RPMI7951 (cell line): ENCODE data around the gene FBL. TPM values are rescaled to one million over a fixed set of nuclear protein-coding genes. Genes with fewer than 3 reads are reported as not detected.
"Not testable (repeated sequence)": the region's sequence is repeated elsewhere in the genome, so short reads cannot be mapped to it uniquely, and the experiment has no call there.

Experiments used
- DNase-seq: peaks from one replicate; pipeline ENCODE4 v3.0.0-alpha.2; 2012; ENCODE audit warnings: low read depth
- total RNA-seq: library from RNA; depleted of rRNA; stranded (reverse); fragments of >200 nt; shearing (Covaris generic); gene quantifications from 2 replicates; pipeline ENCODE4 v1.2.3, GENCODE V29; 2014

The FBL gene
- total RNA-seq, 1 experiment from 2014 or later = 165 TPM

- DNase-seq = not testable (repeated sequence)
Observed at GRCh38 chr19:39876486-39876885, 30.3 kb upstream of the FBL start.

- peak; percentile 21 for DNase-seq
Observed at GRCh38 chr19:39875401-39875864, 29.3 kb upstream of the FBL start.

DNA sequence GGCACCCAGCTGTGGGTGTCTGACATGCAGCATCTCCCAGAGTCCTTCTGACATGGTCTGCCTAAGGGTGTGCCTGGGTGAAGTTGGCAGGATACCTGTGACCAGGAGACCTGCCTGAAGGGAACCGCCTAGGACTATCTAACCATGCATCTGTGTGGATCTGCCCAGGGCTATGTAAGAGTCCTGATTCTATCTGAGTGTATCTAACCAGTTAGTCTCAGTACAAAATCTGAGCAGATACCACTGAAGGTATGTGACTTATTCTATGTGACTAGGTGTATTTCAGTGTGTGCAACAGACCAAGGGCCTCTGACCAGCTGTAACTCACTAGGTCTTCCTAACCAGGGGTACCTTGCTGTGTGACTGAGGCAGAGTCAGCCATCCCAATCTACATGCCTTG is 28.2 kb upstream of the FBL start:
- DNase-seq = no peak

DNA sequence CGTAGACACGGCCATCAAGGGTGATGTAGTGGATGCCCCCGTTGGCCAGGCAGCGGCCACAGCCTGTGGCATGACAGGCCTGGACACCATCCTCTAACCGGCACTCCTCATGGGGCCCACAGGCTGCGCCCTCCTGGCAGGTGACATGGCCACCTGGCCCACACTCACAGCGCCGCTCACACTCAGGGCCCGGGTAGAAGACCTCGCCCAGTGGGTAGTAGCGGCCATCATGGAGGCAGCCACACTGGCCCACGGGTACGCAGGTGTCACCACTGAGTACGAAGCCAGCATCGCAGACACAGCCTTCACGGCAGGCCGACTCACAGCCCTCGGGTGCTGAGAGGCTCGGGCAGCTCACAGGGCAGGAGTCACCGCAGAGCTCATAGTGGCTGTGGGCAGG is 27.2 kb upstream of the FBL start:
- no peak for DNase-seq

DNA sequence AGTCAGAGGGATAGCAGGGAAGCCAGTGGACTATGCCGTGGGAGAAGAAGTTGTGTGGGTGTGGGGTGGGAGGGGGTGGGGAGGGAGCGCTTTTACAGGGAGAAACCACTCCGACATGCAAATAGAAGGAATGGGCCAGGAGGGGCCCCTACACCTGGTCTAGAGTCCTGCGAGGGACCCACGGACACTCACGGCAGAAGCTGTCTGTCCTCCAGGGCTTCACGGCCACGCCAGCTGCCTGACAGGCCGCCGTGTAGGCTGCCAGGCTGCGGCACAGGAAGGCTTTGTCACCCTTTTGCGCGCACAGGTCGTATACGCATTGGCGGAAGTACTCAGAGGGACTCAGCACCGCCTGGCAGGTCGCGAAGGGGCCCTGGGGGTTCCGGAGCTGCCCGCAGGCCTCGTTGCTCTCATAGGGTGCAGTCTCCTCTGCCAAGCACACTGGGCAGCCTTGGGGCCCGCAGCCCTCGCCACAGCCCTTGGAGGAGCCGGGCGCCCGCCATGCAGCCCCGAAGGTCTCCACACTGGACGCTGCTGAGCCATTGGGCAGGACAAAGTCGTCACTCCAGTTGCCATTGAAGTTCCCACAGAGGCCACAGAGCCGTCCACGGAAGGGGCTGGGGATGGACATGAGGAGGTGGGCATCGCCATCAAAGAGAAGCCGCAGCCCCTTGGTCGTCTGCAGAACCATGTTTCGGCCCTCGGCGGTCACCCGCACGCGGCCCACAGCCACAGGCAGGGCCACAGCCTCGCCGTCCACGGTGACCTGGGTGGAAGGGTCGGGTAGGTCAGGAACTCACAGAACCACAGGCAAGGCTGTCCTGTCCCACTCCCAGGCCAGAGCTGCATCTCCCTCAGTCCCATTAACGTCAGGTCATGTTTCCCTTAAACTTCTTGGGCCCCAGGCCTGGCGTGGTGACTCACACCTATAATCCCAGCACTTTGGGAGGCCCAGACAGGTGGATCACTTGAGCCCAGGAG is 26.0 kb upstream of the FBL start:
- no peak for DNase-seq

- no peak for DNase-seq
Observed at GRCh38 chr19:39871362-39871761, 25.2 kb upstream of the FBL start.

- DNase-seq = no peak
Observed at GRCh38 chr19:39870171-39870971, 24.2 kb upstream of the FBL start.

DNA sequence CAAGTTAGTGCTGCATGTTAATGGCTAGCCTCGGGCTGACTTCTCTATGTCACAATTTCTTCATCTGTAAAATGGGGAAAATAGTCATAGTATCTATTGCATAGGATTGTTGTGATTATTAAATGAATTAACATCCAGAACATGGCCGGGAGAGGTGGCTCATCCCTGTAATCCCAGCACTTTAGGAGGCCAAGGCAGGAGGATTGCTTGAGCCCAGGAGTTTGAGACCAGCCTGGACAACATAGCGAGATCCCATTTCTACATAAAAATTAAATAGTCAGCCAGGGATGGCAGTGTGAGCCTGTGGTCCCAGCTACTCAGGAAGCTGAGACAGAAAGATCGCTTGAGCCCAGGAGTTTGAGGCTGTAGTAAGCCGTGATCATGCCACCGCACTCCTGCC is 21.8 kb upstream of the FBL start:
- DNase-seq = no peak

GRCh38 chr19:39867133-39867532 is 21.0 kb upstream of the FBL start:
- no peak for DNase-seq

DNA sequence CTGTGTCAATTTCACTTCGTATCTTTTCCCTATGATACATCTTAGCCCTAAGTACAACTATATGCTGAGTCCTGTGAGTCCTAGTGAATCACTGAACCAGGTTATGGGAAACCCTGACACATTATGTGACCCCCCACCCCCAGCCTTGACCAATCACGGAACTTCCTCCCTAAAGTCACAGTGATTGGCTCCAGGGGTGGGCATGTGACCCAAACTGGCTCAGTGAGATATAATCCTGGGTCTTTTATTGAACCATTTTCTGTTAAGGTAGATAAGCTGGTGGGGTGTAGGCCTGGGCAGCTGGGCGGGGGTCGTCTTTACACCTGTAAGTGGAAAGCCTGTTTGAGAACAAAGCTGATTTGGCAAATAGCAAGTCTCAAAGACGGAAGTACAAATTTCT is 19.8 kb upstream of the FBL start:
- DNase-seq = no peak

- no peak for DNase-seq
Observed at GRCh38 chr19:39865186-39865585, 19.0 kb upstream of the FBL start.

- no peak for DNase-seq
Observed at GRCh38 chr19:39864118-39864517, 17.9 kb upstream of the FBL start.

DNA sequence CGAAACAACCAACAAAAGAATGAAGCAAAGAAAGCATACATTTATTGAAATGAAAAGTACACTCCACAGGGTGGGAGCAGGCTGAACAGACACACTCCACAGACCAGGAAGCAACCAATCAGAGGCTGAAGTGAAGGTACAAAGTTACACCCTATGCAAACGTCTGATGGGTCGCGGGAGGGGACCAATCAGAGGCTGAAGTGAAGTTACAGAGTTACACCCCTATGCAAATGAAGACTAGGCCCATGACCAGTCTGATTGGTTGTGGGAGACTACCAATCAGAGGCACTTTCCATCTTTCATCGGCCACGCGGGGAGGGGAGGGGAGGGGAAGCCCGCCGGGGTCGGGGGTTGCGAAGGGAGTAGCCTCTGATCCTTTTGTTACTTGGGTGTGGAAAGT is 12.4 kb upstream of the FBL start:
- DNase-seq = no peak

- DNase-seq = no peak
Observed at GRCh38 chr19:39852882-39853281, 6.7 kb upstream of the FBL start.

- DNase-seq = no peak
Observed at GRCh38 chr19:39850892-39851291, 4.7 kb upstream of the FBL start.

DNA sequence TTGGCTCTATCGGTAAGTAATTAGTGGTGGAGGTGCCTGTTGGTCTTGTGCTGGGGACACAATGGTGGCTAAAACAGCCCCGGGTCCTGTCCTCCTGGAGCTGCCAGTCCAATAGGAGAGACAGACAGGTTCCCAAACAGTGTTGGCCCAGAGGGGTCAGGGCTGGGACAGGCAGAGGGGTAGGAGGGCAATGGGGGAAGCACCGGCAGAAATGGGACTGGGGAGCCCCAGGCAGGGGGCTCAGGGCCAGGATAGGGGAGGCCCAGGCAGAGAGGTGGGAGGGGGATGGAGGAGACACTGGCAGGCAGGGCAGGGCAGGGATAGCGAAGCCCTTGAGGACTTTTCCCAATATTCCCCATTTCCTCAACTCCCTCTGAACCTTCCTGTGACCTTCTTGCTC is 2.2 kb upstream of the FBL start:
- DNase-seq = no peak

DNA sequence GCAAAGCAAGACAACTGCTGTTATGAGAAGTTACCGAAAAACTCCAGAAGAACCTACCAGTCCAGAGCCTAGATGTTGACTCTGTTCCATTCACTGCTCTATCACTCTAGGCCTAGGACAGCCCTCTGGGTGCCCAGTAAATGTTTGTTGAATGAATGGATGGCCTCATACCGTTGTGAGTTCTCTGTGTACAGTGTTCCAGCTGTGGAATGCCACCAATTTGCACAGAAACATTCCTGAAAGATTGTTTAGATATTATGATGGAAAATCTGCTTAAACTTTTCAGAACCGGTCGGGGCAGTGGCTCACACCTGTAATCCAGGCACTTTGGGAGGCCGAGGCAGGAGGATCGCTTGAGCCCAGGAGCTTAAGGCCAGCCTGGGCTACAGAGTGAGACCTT is 1.3 kb upstream of the FBL start:
- no peak for DNase-seq

- no peak for DNase-seq
Observed at GRCh38 chr19:39846678-39847486, 703 bp upstream of the FBL start.

DNA sequence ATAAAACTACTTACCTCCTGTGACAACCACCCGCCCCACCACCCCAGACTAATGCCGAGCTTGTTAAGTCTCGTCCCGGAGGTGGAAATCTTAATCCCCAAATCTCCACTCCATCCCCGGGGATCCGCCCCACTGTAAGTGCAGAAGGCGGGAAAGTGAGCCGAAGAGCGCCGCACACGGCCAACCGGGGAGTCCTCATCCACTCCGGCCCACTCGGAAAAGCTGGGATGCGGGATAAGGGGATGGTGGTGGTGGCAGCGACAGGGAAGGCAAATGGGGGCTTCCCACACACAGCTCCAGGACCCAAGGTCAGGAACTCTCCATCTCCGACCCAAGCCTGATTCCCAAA is 621 bp downstream of the FBL start:
- peak; percentile 38 for DNase-seq

DNA sequence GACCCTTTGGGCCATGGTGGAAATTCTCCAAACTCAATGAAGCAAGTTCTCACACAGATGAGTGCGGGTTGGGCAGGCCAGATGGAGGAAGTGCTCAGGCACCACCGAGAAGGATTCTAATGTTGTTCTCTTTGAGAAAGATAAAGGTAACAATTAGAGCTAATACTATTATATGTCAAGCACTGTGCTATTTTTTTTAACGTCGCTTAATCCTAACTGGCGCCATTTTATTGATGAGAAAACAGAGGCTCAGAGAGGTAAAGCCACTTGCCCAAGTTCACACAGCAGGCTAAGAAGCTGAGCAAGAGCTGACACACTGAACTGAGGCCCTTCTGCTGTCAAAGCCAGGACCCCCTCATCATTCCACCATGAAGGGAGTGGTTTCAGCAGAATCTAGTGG is 1.0 kb downstream of the FBL start:
- DNase-seq = no peak

DNA sequence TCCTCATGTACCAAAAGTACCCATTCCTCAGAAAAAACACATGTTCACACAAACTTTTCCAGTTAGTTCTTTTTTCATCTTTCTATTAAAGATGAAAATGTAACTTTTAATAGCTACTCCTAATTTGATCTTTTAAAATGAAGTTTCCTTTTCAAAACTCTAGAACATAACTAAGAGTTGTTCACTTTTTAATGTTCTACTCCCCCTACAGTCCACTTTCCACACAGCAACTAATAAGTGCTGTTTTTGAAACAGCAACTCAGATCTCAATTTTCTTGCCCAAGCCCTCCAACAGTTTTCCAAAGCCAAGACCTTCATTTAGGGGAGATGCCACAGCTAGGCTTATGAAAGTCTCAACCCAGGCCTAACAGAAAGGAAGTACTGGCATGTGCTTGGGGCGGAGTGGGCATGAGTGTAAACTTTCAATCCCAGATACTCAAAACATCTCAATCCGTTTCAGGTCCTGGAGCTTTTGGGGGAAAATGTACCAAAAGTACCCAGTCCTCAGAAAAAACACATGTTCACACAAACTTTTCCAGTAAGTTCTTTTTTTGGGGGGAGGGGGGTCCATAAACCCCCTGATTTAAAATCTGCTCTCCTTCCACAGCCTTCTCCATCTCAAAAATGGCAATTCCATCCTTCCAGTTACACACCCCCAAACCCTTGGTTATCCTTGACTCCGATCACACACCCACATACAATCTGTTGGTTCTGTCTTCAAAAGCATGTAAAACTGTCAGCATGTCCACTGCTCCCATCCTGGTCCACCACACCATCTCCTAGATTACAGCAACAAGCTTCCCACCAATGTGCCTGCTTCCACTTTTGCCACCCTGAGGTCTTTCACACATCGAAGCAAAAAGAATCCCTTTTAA is 2.0 kb downstream of the FBL start:
- peak; percentile 59 for DNase-seq
